Measurements from ENCODE around the gene SMARCA5. TPM values are rescaled to one million over a fixed set of nuclear protein-coding genes. Genes with fewer than 3 reads are reported as not detected.

SMARCA5 gene
- polyA plus RNA-seq, 1 of the 3 experiments (the other 2 are of a cell fraction) = 7.5 TPM

DNA sequence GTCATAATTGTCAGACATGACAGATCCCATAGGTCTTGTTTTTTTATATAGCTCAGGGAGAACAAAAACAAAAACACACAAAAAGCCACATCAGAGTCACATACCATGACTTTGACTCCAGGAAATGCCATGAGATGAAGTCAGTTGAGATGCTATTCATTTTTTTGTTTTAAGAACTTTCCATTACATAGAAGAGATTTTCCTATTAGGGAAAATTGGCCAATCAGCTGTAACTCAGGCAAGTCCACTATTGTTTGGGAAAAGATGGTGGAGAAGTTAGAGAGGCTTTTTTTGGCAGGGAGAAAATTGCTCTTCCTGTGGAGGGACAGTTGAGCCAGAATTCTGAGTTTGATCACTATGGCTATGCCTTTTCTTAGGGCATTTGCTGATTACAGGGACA is 72.6 kb downstream of the SMARCA5 start:
- Histone ChIP-seq H3K9ac (peak overlapping the region; percentile 27; the same call in 1 of the 2 replicates), H3K4me2 (peak overlapping the region; percentile 37; the same call in 1 of the 2 replicates), H3F3A (replicated peaks; ENCODE audit: insufficient read depth) (peaks cover 7% of the 10 kb centered on the region), H3K9me2 (no peaks in the 10 kb centered on the region), H3K27me3 (ENCODE audit: insufficient read depth) (no peaks in the 10 kb centered on the region), H3K27ac (ENCODE audit: low read depth in 2 of 2, low read length in 1 of 2) (peak overlapping the region in 1 of 2 experiments; percentile 60; a peak in 2 of 4 replicates), H3K9me3 (peaks cover 12% of the 10 kb centered on the region; the same call in 1 of the 2 replicates), H3K36me3 (replicated peaks in 1 of 2; ENCODE audit: control insufficient read depth in 1 of 2, insufficient read depth in 2 of 2, low read length in 1 of 2) (no peaks in the 10 kb centered on the region), H4K20me1 (ENCODE audit: insufficient read depth) (no peaks in the 10 kb centered on the region), H3K4me1 (ENCODE audit: control insufficient read depth in 1 of 2, insufficient read depth in 2 of 2, low read depth in 1 of 2, low read length in 1 of 2) (peaks cover 0 to 8% of the 10 kb centered on the region in 2 experiments; a peak in 1 of 4 replicates), H3K79me2 (ENCODE audit: insufficient read depth) (no peaks in the 10 kb centered on the region), H3K4me3 (ENCODE audit: low read depth in 2 of 2, low read length in 1 of 2) (no peak overlapping the region), H2AFZ (ENCODE audit: low read depth) (no peak overlapping the region)
- ChIA-PET POLR2A (no interaction called here), CTCF (interaction anchor here (1.2 kb wide), 1 partner anchor 9 kb away, joined by 3 read pairs; no protein-coding TSS in a partner anchor)
- no peak for TF ChIP-seq FOSL2 (IDR thresholded peaks at IDR 0.05; ENCODE audit: borderline replicate concordance, low read depth)
- no peak for TF ChIP-seq RFX5 (IDR thresholded peaks at IDR 0.05; ENCODE audit: low read length)
- TF ChIP-seq, protein P1, sequence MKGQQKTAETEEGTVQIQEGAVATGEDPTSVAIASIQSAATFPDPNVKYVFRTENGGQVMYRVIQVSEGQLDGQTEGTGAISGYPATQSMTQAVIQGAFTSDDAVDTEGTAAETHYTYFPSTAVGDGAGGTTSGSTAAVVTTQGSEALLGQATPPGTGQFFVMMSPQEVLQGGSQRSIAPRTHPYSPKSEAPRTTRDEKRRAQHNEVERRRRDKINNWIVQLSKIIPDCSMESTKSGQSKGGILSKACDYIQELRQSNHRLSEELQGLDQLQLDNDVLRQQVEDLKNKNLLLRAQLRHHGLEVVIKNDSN (IDR thresholded peaks at IDR 0.05; ENCODE audit: borderline replicate concordance, low read depth) = no peak
- TF ChIP-seq GATA2 (CRISPR knock-in tag; IDR thresholded peaks at IDR 0.05) = no peak
- TF ChIP-seq CTCF (IDR thresholded peaks at IDR 0.05) = no peak
- no peak for TF ChIP-seq EP300 (IDR thresholded peaks at IDR 0.05; ENCODE audit: borderline replicate concordance in 1 of 2, low read depth in 1 of 2, low read length in 1 of 2)
- no peak for TF ChIP-seq IRF3 (IDR thresholded peaks at IDR 0.05; ENCODE audit: low read depth, low read length)
- peak; percentile 44; the same call in 1 of the 2 replicates for TF ChIP-seq PBX3 (IDR thresholded peaks at IDR 0.05)
- DNase-seq = no peak

GRCh38 chr4:143587703-143588102 is 74.2 kb downstream of the SMARCA5 start:
- no peaks in the 10 kb centered on the region for H3K9me2 ChIP-seq
- H3K9me3 ChIP-seq = peaks cover 12% of the 10 kb centered on the region; the same call in 1 of the 2 replicates
- CTCF ChIA-PET = no interaction called here
- TF ChIP-seq RCOR1 (IDR thresholded peaks at IDR 0.05; ENCODE audit: low read length) = no peak
- TF ChIP-seq SMC3 (IDR thresholded peaks at IDR 0.05; ENCODE audit: low read depth, low read length) = 0 out of 2 replicates have a peak, but pooled peaks have one; percentile 7
- peak; percentile 29 for TF ChIP-seq RAD21 (IDR thresholded peaks at IDR 0.05; ENCODE audit: low read length)
- peak; percentile 39 for TF ChIP-seq CTCF (IDR thresholded peaks at IDR 0.05)
- H3K4me1 ChIP-seq (ENCODE audit: control insufficient read depth in 1 of 2, insufficient read depth in 2 of 2, low read depth in 1 of 2, low read length in 1 of 2) = peaks cover 0 to 8% of the 10 kb centered on the region in 2 experiments; a peak in 1 of 4 replicates
- H3K9ac ChIP-seq = no peak overlapping the region
- H3K79me2 ChIP-seq (ENCODE audit: insufficient read depth) = no peaks in the 10 kb centered on the region
- no peaks in the 10 kb centered on the region for H3K36me3 ChIP-seq (replicated peaks in 1 of 2; ENCODE audit: control insufficient read depth in 1 of 2, insufficient read depth in 2 of 2, low read length in 1 of 2)
- no peak overlapping the region for H3K4me2 ChIP-seq
- no peak overlapping the region for H3K27ac ChIP-seq (ENCODE audit: low read depth in 2 of 2, low read length in 1 of 2)
- H3K4me3 ChIP-seq (ENCODE audit: low read depth in 2 of 2, low read length in 1 of 2) = no peak overlapping the region
- DNase-seq = no peak
- POLR2A ChIA-PET = no interaction called here
- H3F3A ChIP-seq (replicated peaks; ENCODE audit: insufficient read depth) = peaks cover 7% of the 10 kb centered on the region
- H4K20me1 ChIP-seq (ENCODE audit: insufficient read depth) = no peaks in the 10 kb centered on the region
- no peak overlapping the region for H2AFZ ChIP-seq (ENCODE audit: low read depth)
- H3K27me3 ChIP-seq (ENCODE audit: insufficient read depth) = no peaks in the 10 kb centered on the region
